SK-N-SH treated with all-trans-retinoic acid at 6 μM for 48 hours (cell line): Measurements from ENCODE around the gene PRRT1.

Experiments
- ARNTL ChIP-seq: fragments of 450-650 bp; formaldehyde crosslinking; IDR thresholded peaks from 2 replicates; pipeline ENCODE4 v1.5.0; 2020; ENCODE audit warnings: low read depth, mild to moderate bottlenecking, moderate library complexity, borderline replicate concordance
- ESRRG ChIP-seq: fragments of 250-450 bp; sonication (Bioruptor Pico); IDR thresholded peaks from 2 replicates; pipeline ENCODE4 v1.6.1; 2021; ENCODE audit warnings: mild to moderate bottlenecking
- PATZ1 ChIP-seq: fragments of 250-450 bp; sonication (Bioruptor Pico); IDR thresholded peaks from 2 replicates; pipeline ENCODE4 v1.8.0; 2020; ENCODE audit warnings: mild to moderate bottlenecking, moderate library complexity, borderline replicate concordance
- POU6F1 ChIP-seq: fragments of 250-450 bp; sonication (Bioruptor Pico); IDR thresholded peaks from 2 replicates; pipeline ENCODE4 v1.8.0; 2021; ENCODE audit warnings: low read depth, mild to moderate bottlenecking, moderate library complexity, borderline replicate concordance
- ZFP3 ChIP-seq: fragments of 250-450 bp; sonication (Bioruptor Pico); IDR thresholded peaks from 2 replicates; pipeline ENCODE4 v1.5.0; 2020; ENCODE audit warnings: mild to moderate bottlenecking, moderate library complexity
- ZFP30 ChIP-seq: fragments of 450-650 bp; formaldehyde crosslinking; IDR thresholded peaks from 2 replicates; pipeline ENCODE4 v1.5.0; 2022; ENCODE audit warnings: mild to moderate bottlenecking, moderate library complexity
- ZNF8 ChIP-seq: fragments of 450-650 bp; formaldehyde crosslinking; IDR thresholded peaks from 2 replicates; pipeline ENCODE4 v1.5.0; 2020; ENCODE audit warnings: mild to moderate bottlenecking, moderate library complexity
- TF ChIP-seq, protein P1 (sequence below): fragments of 250-450 bp; sonication (Bioruptor Pico); IDR thresholded peaks from 2 replicates; pipeline ENCODE4 v1.5.1; 2020; ENCODE audit warnings: low read depth, mild to moderate bottlenecking, moderate library complexity

GRCh38 chr6:32120573-32121059 is 31.1 kb downstream of the PRRT1 start:
- TF ChIP-seq ESRRG (CRISPR knock-in tag): no peak
- no peak for TF ChIP-seq ZFP30
- no peak for TF ChIP-seq PATZ1
- TF ChIP-seq ZNF8 (CRISPR knock-in tag): no peak
- TF ChIP-seq ZFP3 (CRISPR knock-in tag): no peak
- no peak for TF ChIP-seq ARNTL
- no peak for TF ChIP-seq POU6F1 (CRISPR knock-in tag)
- TF ChIP-seq, protein P1, sequence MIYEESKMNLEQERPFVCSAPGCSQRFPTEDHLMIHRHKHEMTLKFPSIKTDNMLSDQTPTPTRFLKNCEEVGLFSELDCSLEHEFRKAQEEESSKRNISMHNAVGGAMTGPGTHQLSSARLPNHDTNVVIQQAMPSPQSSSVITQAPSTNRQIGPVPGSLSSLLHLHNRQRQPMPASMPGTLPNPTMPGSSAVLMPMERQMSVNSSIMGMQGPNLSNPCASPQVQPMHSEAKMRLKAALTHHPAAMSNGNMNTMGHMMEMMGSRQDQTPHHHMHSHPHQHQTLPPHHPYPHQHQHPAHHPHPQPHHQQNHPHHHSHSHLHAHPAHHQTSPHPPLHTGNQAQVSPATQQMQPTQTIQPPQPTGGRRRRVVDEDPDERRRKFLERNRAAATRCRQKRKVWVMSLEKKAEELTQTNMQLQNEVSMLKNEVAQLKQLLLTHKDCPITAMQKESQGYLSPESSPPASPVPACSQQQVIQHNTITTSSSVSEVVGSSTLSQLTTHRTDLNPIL (CRISPR knock-in tag): no peak
